ENCODE results near the gene UGT3A1.
"Not testable (repeated sequence)": the region's sequence is repeated elsewhere in the genome, so short reads cannot be mapped to it uniquely, and the experiment has no call there.

UGT3A1 gene

GRCh38 chr5:35990941-35991611 lies at the start of gene UGT3A1:
Gene UGT3A1 (minus strand): TSS chr5:35991390. CDS start chr5:35991240, 150 bp downstream.
- no peak within 1 kb of the TSS for H3K4me3 ChIP-seq

GRCh38 chr5:36035696-36036095 lies 44.5 kb upstream of the UGT3A1 start:
- no peak for DNase-seq (ENCODE audit: low read depth, low spot score)
- H3K4me3 ChIP-seq, result no peak overlapping the region
- H3K9ac ChIP-seq (ENCODE audit: insufficient read length), result no peak overlapping the region
- peaks cover 80% of the 10 kb centered on the region for H3K36me3 ChIP-seq (ENCODE audit: insufficient read depth, low read length)
- H3K9me3 ChIP-seq (ENCODE audit: low read depth, low read length), result no peaks in the 10 kb centered on the region
- no peak overlapping the region for H3K27ac ChIP-seq
- TF ChIP-seq FOXP2 (optimal IDR thresholded peaks at IDR 0.05; ENCODE audit: control extremely low read depth, extremely low read length, insufficient read depth) (no peak), EZH2 (IDR thresholded peaks at IDR 0.05) (no peak), POLR2AphosphoS5 (IDR thresholded peaks at IDR 0.05; ENCODE audit: borderline replicate concordance, low read depth, low read length) (no peak)

More at GRCh38 chr5:35990941-35991611, at the start of gene UGT3A1:
- H3K36me3 ChIP-seq (ENCODE audit: insufficient read depth, low read length), result no peaks in the 10 kb centered on the region
- TF ChIP-seq EZH2 (IDR thresholded peaks at IDR 0.05) (no peak), POLR2AphosphoS5 (IDR thresholded peaks at IDR 0.05; ENCODE audit: borderline replicate concordance, low read depth, low read length) (no peak), FOXP2 (optimal IDR thresholded peaks at IDR 0.05; ENCODE audit: control extremely low read depth, extremely low read length, insufficient read depth) (no peak)
- DNase-seq (ENCODE audit: low read depth, low spot score), result no peak
- H3K9ac ChIP-seq (ENCODE audit: insufficient read length), result no peak within 1 kb of the TSS
- H3K27ac ChIP-seq, result no peak within 1 kb of the TSS
- H3K9me3 ChIP-seq (ENCODE audit: low read depth, low read length), result no peaks in the 10 kb centered on the region

- H3K9ac ChIP-seq (ENCODE audit: insufficient read length); H3K4me3 ChIP-seq; DNase-seq (ENCODE audit: low read depth, low spot score); H3K9me3 ChIP-seq (ENCODE audit: low read depth, low read length); H3K27ac ChIP-seq: not testable (repeated sequence)
- H3K36me3 ChIP-seq (ENCODE audit: insufficient read depth, low read length), result peaks cover 69% of the 10 kb centered on the region
Observed at GRCh38 chr5:36034536-36035134, 43.4 kb upstream of the UGT3A1 start.

- H3K36me3 ChIP-seq (ENCODE audit: insufficient read depth, low read length), result peaks cover 58% of the 10 kb centered on the region
- H3K4me3 ChIP-seq, result no peak overlapping the region
- H3K9ac ChIP-seq (ENCODE audit: insufficient read length), result no peak overlapping the region
- TF ChIP-seq POLR2AphosphoS5 (IDR thresholded peaks at IDR 0.05; ENCODE audit: borderline replicate concordance, low read depth, low read length), result no peak
- no peaks in the 10 kb centered on the region for H3K9me3 ChIP-seq (ENCODE audit: low read depth, low read length)
- no peak overlapping the region for H3K27ac ChIP-seq
- DNase-seq (ENCODE audit: low read depth, low spot score), result no peak
Observed at GRCh38 chr5:36033486-36033885, 42.3 kb upstream of the UGT3A1 start.

GRCh38 chr5:36033047-36033446 lies 41.9 kb upstream of the UGT3A1 start:
- DNase-seq (ENCODE audit: low read depth, low spot score), result no peak
- TF ChIP-seq FOXP2 (optimal IDR thresholded peaks at IDR 0.05; ENCODE audit: control extremely low read depth, extremely low read length, insufficient read depth) (no peak), POLR2AphosphoS5 (IDR thresholded peaks at IDR 0.05; ENCODE audit: borderline replicate concordance, low read depth, low read length) (no peak), EZH2 (IDR thresholded peaks at IDR 0.05) (no peak)
- H3K36me3 ChIP-seq (ENCODE audit: insufficient read depth, low read length), result peaks cover 54% of the 10 kb centered on the region
- H3K9ac ChIP-seq (ENCODE audit: insufficient read length), result no peak overlapping the region
- no peak overlapping the region for H3K27ac ChIP-seq
- no peak overlapping the region for H3K4me3 ChIP-seq
- no peaks in the 10 kb centered on the region for H3K9me3 ChIP-seq (ENCODE audit: low read depth, low read length)

- no peak overlapping the region for H3K9ac ChIP-seq (ENCODE audit: insufficient read length)
- no peak overlapping the region for H3K27ac ChIP-seq
- DNase-seq (ENCODE audit: low read depth, low spot score), result no peak
- 0 out of 2 replicates have a peak, but pooled peaks cover 2% of the 10 kb centered on the region for H3K9me3 ChIP-seq (ENCODE audit: low read depth, low read length)
- H3K4me3 ChIP-seq, result no peak overlapping the region
- TF ChIP-seq POLR2AphosphoS5 (IDR thresholded peaks at IDR 0.05; ENCODE audit: borderline replicate concordance, low read depth, low read length), result no peak
- TF ChIP-seq EZH2 (IDR thresholded peaks at IDR 0.05), result no peak
- TF ChIP-seq FOXP2 (optimal IDR thresholded peaks at IDR 0.05; ENCODE audit: control extremely low read depth, extremely low read length, insufficient read depth), result no peak
- peaks cover 35% of the 10 kb centered on the region for H3K36me3 ChIP-seq (ENCODE audit: insufficient read depth, low read length)
Observed at GRCh38 chr5:36031223-36031622, 40.0 kb upstream of the UGT3A1 start.

GRCh38 chr5:36029914-36030313 lies 38.7 kb upstream of the UGT3A1 start:
- no peak for TF ChIP-seq EZH2 (IDR thresholded peaks at IDR 0.05)
- TF ChIP-seq POLR2AphosphoS5 (IDR thresholded peaks at IDR 0.05; ENCODE audit: borderline replicate concordance, low read depth, low read length), result no peak
- TF ChIP-seq FOXP2 (optimal IDR thresholded peaks at IDR 0.05; ENCODE audit: control extremely low read depth, extremely low read length, insufficient read depth), result no peak
- Histone ChIP-seq H3K27ac (no peak overlapping the region), H3K9me3 (ENCODE audit: low read depth, low read length) (0 out of 2 replicates have a peak, but pooled peaks cover 3% of the 10 kb centered on the region), H3K4me3 (no peak overlapping the region), H3K36me3 (ENCODE audit: insufficient read depth, low read length) (peaks cover 22% of the 10 kb centered on the region), H3K9ac (ENCODE audit: insufficient read length) (no peak overlapping the region)
- DNase-seq (ENCODE audit: low read depth, low spot score), result no peak

GRCh38 chr5:36028816-36029465 lies 37.8 kb upstream of the UGT3A1 start:
- TF ChIP-seq FOXP2 (optimal IDR thresholded peaks at IDR 0.05; ENCODE audit: control extremely low read depth, extremely low read length, insufficient read depth), result no peak
- no peak for TF ChIP-seq POLR2AphosphoS5 (IDR thresholded peaks at IDR 0.05; ENCODE audit: borderline replicate concordance, low read depth, low read length)
- TF ChIP-seq EZH2 (IDR thresholded peaks at IDR 0.05), result no peak

More at GRCh38 chr5:36028816-36029465, 37.8 kb upstream of the UGT3A1 start:
- Histone ChIP-seq H3K9me3 (ENCODE audit: low read depth, low read length) (0 out of 2 replicates have a peak, but pooled peaks cover 3% of the 10 kb centered on the region), H3K4me3 (no peak overlapping the region), H3K27ac (no peak overlapping the region), H3K9ac (ENCODE audit: insufficient read length) (no peak overlapping the region), H3K36me3 (ENCODE audit: insufficient read depth, low read length) (peaks cover 13% of the 10 kb centered on the region)
- DNase-seq (ENCODE audit: low read depth, low spot score), result no peak
